ENCODE data around the gene RBP5. TPM values are rescaled to one million over a fixed set of nuclear protein-coding genes. Genes with fewer than 3 reads are reported as not detected.
A peak's percentile ranks its signal among the peaks of the same experiment; 100 is the strongest.

RBP5 gene
- total RNA-seq, 1 donor from 2014 or later = not detected

GRCh38 chr12:7169951-7170350 is 41.3 kb upstream of the RBP5 start:
- no peak for TF ChIP-seq CTCF (IDR thresholded peaks at IDR 0.05)
- Mint-ChIP-seq H3K4me1 (ENCODE audit: low read depth) (no peaks in the 10 kb centered on the region), H3K4me3 (ENCODE audit: unreplicated experiment) (no peak overlapping the region), H3K9me3 (ENCODE audit: low read depth) (peaks cover 53% of the 10 kb centered on the region), H3K27me3 (ENCODE audit: low read depth) (peaks cover 6% of the 10 kb centered on the region), H3K27ac (ENCODE audit: unreplicated experiment) (no peak overlapping the region), H3K36me3 (ENCODE audit: low read depth) (peaks cover 4% of the 10 kb centered on the region)
- DNase-seq (ENCODE audit: low spot score) = no peak

GRCh38 chr12:7162691-7163114 is 34.0 kb upstream of the RBP5 start:
- Mint-ChIP-seq H3K9me3 (ENCODE audit: low read depth) (peaks cover 11% of the 10 kb centered on the region), H3K4me3 (ENCODE audit: unreplicated experiment) (no peak overlapping the region), H3K27ac (ENCODE audit: unreplicated experiment) (no peak overlapping the region), H3K4me1 (ENCODE audit: low read depth) (peaks cover 4% of the 10 kb centered on the region), H3K27me3 (ENCODE audit: low read depth) (peaks cover 18% of the 10 kb centered on the region), H3K36me3 (ENCODE audit: low read depth) (no peaks in the 10 kb centered on the region)
- no peak for DNase-seq (ENCODE audit: low spot score)
- peak; percentile 67 for TF ChIP-seq CTCF (IDR thresholded peaks at IDR 0.05)

- no peak for TF ChIP-seq CTCF (IDR thresholded peaks at IDR 0.05)
- no peak for DNase-seq (ENCODE audit: low spot score)
- peaks cover 4% of the 10 kb centered on the region for H3K4me1 Mint-ChIP-seq (ENCODE audit: low read depth)
- H3K4me3 Mint-ChIP-seq (ENCODE audit: unreplicated experiment) = no peak overlapping the region
- peaks cover 3% of the 10 kb centered on the region for H3K9me3 Mint-ChIP-seq (ENCODE audit: low read depth)
- H3K27ac Mint-ChIP-seq (ENCODE audit: unreplicated experiment) = no peak overlapping the region
- peaks cover 18% of the 10 kb centered on the region for H3K27me3 Mint-ChIP-seq (ENCODE audit: low read depth)
- H3K36me3 Mint-ChIP-seq (ENCODE audit: low read depth) = no peaks in the 10 kb centered on the region
Observed at GRCh38 chr12:7161811-7162210, 33.1 kb upstream of the RBP5 start.

- Mint-ChIP-seq H3K4me3 (ENCODE audit: unreplicated experiment) (no peak overlapping the region), H3K9me3 (ENCODE audit: low read depth) (no peaks in the 10 kb centered on the region), H3K4me1 (ENCODE audit: low read depth) (peaks cover 4% of the 10 kb centered on the region), H3K27ac (ENCODE audit: unreplicated experiment) (no peak overlapping the region), H3K36me3 (ENCODE audit: low read depth) (peaks cover 3% of the 10 kb centered on the region), H3K27me3 (ENCODE audit: low read depth) (peaks cover 18% of the 10 kb centered on the region)
- DNase-seq (ENCODE audit: low spot score) = no peak
- TF ChIP-seq CTCF (IDR thresholded peaks at IDR 0.05) = no peak
Observed at GRCh38 chr12:7161327-7161726, 32.6 kb upstream of the RBP5 start.

- no peak overlapping the region for H3K27ac Mint-ChIP-seq (ENCODE audit: unreplicated experiment)
- peaks cover 4% of the 10 kb centered on the region for H3K4me1 Mint-ChIP-seq (ENCODE audit: low read depth)
- H3K4me3 Mint-ChIP-seq (ENCODE audit: unreplicated experiment) = no peak overlapping the region
- peaks cover 3% of the 10 kb centered on the region for H3K36me3 Mint-ChIP-seq (ENCODE audit: low read depth)
- H3K27me3 Mint-ChIP-seq (ENCODE audit: low read depth) = peaks cover 18% of the 10 kb centered on the region
- no peak for TF ChIP-seq CTCF (IDR thresholded peaks at IDR 0.05)
- no peaks in the 10 kb centered on the region for H3K9me3 Mint-ChIP-seq (ENCODE audit: low read depth)
- DNase-seq (ENCODE audit: low spot score) = no peak
Observed at GRCh38 chr12:7160183-7160582, 31.5 kb upstream of the RBP5 start.
